Liver (tissue), 9 donors: ENCODE measurements around the gene XNDC1N. TPM values are rescaled to one million over a fixed set of nuclear protein-coding genes. Genes with fewer than 3 reads are reported as not detected.

Experiments used
- DNase-seq: peaks from one replicate; pipeline ENCODE4 v3.0.0-alpha.2; 2017; ENCODE audit warnings: low spot score
- H3K27ac ChIP-seq, 2 donors: one replicate each; pipeline ENCODE4 v1.7.0; 2013; ENCODE audit warnings: inconsistent platforms in 2 of 2, low read length in 2 of 2, control low read depth in 1 of 2, low read depth in 1 of 2, mild to moderate bottlenecking in 1 of 2
- H3K27me3 ChIP-seq, 4 donors: one replicate each; pipeline versions ENCODE4 v1.6.1 to v1.7.0; 2013; ENCODE audit warnings: low read length in 3 of 4, inconsistent platforms in 1 of 4, mild to moderate bottlenecking in 1 of 4, moderate library complexity in 1 of 4; ENCODE audit not compliant: control insufficient read depth in 4 of 4, insufficient read depth in 4 of 4
- H3K36me3 ChIP-seq, 4 donors: one replicate each; pipeline versions ENCODE4 v1.6.1 to v1.7.0; 2013; ENCODE audit warnings: low read length in 3 of 4, mild to moderate bottlenecking in 3 of 4, low read depth in 1 of 4, moderate library complexity in 1 of 4; ENCODE audit not compliant: control insufficient read depth in 4 of 4, insufficient read depth in 3 of 4
- H3K4me1 ChIP-seq, 4 donors: one replicate each; pipeline versions ENCODE4 v1.6.1 to v1.7.0; 2013; ENCODE audit warnings: low read length in 3 of 4, mild to moderate bottlenecking in 3 of 4, moderate library complexity in 1 of 4; ENCODE audit not compliant: control insufficient read depth in 4 of 4, insufficient read depth in 4 of 4
- H3K4me3 ChIP-seq, 3 donors: one replicate each; pipeline versions ENCODE4 v1.6.1 to v1.7.0; 2013; ENCODE audit warnings: low read length in 3 of 3, control low read depth in 1 of 3, low read depth in 1 of 3, mild to moderate bottlenecking in 1 of 3
- H3K9ac ChIP-seq, 2 donors: one replicate each; pipeline ENCODE4 v1.7.0; 2013; ENCODE audit warnings: low read length in 2 of 2, mild to moderate bottlenecking in 2 of 2, moderate library complexity in 2 of 2, control low read depth in 1 of 2, low read depth in 1 of 2
- H3K9me3 ChIP-seq, 4 donors: one replicate each; pipeline versions ENCODE4 v1.6.1 to v1.7.0; 2013; ENCODE audit warnings: low read length in 3 of 4; ENCODE audit not compliant: control insufficient read depth in 4 of 4
- ATF3 ChIP-seq: IDR thresholded peaks from 2 replicates; pipeline ENCODE4 v1.6.1; 2016; ENCODE audit warnings: antibody characterized with exemption
- EGR1 ChIP-seq, 2 donors: IDR thresholded peaks; 2 replicates each; pipeline ENCODE4 v1.6.1; 2016 to 2018; ENCODE audit warnings: antibody characterized with exemption in 2 of 2, low read depth in 2 of 2
- FOXA1 ChIP-seq: IDR thresholded peaks from 2 replicates; pipeline ENCODE4 v1.6.1; 2016; ENCODE audit warnings: antibody characterized with exemption
- FOXA2 ChIP-seq: IDR thresholded peaks from 2 replicates; pipeline ENCODE4 v1.6.1; 2016; ENCODE audit warnings: antibody characterized with exemption
- GABPA ChIP-seq, 2 donors: IDR thresholded peaks in 1 of 2; conservative IDR thresholded peaks in 1 of 2; 2 replicates each; pipeline ENCODE4 v1.6.1; 2016; ENCODE audit warnings: antibody characterized with exemption in 2 of 2, mild to moderate bottlenecking in 1 of 2, moderate library complexity in 1 of 2
- HNF4A ChIP-seq, 2 donors: conservative IDR thresholded peaks; 2 replicates each; pipeline ENCODE4 v1.6.1; 2016; ENCODE audit warnings: antibody characterized with exemption in 2 of 2, mild to moderate bottlenecking in 2 of 2
- HNF4G ChIP-seq: IDR thresholded peaks from 2 replicates; pipeline ENCODE4 v1.6.1; 2016; ENCODE audit warnings: antibody characterized with exemption
- JUND ChIP-seq, 2 donors: IDR thresholded peaks; 2 replicates each; pipeline ENCODE4 v1.6.1; 2016; ENCODE audit warnings: antibody characterized with exemption in 2 of 2
- NR2F2 ChIP-seq: IDR thresholded peaks from 2 replicates; pipeline ENCODE4 v1.6.1; 2016; ENCODE audit warnings: antibody characterized with exemption
- RAD21 ChIP-seq, 2 donors: IDR thresholded peaks; 2 replicates each; pipeline ENCODE4 v1.6.1; 2016; ENCODE audit warnings: antibody characterized with exemption in 2 of 2, mild to moderate bottlenecking in 2 of 2
- REST ChIP-seq: IDR thresholded peaks from 2 replicates; pipeline ENCODE4 v1.6.1; 2016; ENCODE audit warnings: antibody characterized with exemption, mild to moderate bottlenecking
- RXRA ChIP-seq, 2 donors: IDR thresholded peaks; 2 replicates each; pipeline ENCODE4 v1.6.1; 2017 to 2018; ENCODE audit warnings: antibody characterized with exemption in 2 of 2, mild to moderate bottlenecking in 1 of 2
- SP1 ChIP-seq: IDR thresholded peaks from 2 replicates; pipeline ENCODE4 v1.6.1; 2018; ENCODE audit warnings: antibody characterized with exemption, mild to moderate bottlenecking
- TAF1 ChIP-seq: conservative IDR thresholded peaks from 2 replicates; pipeline ENCODE4 v1.6.1; 2016; ENCODE audit warnings: antibody characterized with exemption, mild to moderate bottlenecking
- YY1 ChIP-seq: IDR thresholded peaks from 2 replicates; pipeline ENCODE4 v1.6.1; 2016; ENCODE audit warnings: antibody characterized with exemption, mild to moderate bottlenecking
- ZBTB33 ChIP-seq: IDR thresholded peaks from 2 replicates; pipeline ENCODE4 v1.6.1; 2016; ENCODE audit warnings: antibody characterized with exemption
- WGBS: extraction: QIAGEN DNeasy Blood & Tissue Kit; methylation state at CpG from one replicate; pipeline ENCODE4 v1.1.7; 2013; 5-methylcytosine and 5-hydroxymethylcytosine counted together
- polyA plus RNA-seq, 2 donors: library from polyadenylated mRNA; stranded (reverse) in 1 of 2; unstranded in 1 of 2; fragments of 200-250 nt in 1 of 2; fragments of >200 nt in 1 of 2; fragmentation: Nextera tagmentation in 1 of 2; extraction: Ambion mirVana in 1 of 2; gene quantifications; one replicate each; pipeline versions ENCODE4 v1.2.1 to v1.2.3, GENCODE V29; 2013 to 2015
- total RNA-seq, 2 donors: library from RNA; depleted of rRNA; stranded (reverse); fragments of >200 nt; gene quantifications; one replicate each; pipeline ENCODE4 v1.2.3, GENCODE V29; 2014
- TF ChIP-seq, protein P1 (sequence below): IDR thresholded peaks from 2 replicates; pipeline ENCODE4 v1.6.1; 2016; ENCODE audit warnings: antibody characterized with exemption
- TF ChIP-seq, protein P2 (sequence below): fragments of 150-350 bp; IDR thresholded peaks from 2 replicates; pipeline ENCODE4 v1.5.1; 2017; ENCODE audit warnings: improper control_type of control experiment, low read depth, low read length; ENCODE audit not compliant: missing input control
- donor health status: healthy.
- donor health status: healthy.
- donor health status: healthy.
- donor health status: healthy.
- donor health status: healthy.

XNDC1N gene
- total and polyA plus RNA-seq, 4 donors = 0.59 to 7.9 (median 3.8) TPM

GRCh38 chr11:71928737-71929443 is 496 bp upstream of the XNDC1N start, which contains the start of gene RNF121 (continued):
- TF ChIP-seq, protein P1, sequence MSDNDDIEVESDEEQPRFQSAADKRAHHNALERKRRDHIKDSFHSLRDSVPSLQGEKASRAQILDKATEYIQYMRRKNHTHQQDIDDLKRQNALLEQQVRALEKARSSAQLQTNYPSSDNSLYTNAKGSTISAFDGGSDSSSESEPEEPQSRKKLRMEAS = peak; percentile 88
- TF ChIP-seq EGR1 (IDR thresholded peaks at IDR 0.05; ENCODE audit: low read depth in 2 of 2) = peak; percentile 85 to 92

DNA sequence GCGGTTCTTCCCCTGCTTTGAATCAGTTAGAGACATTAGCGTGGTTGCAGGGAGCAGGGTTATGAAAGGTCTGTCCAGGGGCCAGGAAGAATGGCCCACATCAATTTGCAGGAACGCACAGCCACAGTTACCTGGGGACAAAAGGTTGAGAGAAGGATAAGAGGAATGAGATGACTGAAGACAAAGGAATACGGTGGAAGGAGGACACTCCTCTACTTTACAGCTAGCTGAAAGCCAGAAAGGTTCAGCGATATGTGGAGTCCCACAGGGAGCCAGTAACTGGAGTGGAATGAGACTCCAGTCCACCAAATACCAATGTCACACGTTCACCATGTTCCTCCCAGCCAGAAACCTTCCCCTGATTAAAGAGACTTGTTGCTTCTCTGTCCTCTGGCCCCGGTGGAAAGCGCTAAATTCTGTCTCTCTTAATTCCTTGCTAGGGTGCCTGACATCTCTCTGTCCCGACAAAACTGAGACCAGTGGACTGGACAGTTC is 10.7 kb downstream of the XNDC1N start:
- H3K27me3 ChIP-seq = no peaks in the 10 kb centered on the region
- no peak for DNase-seq
- 95% methylated on average over 9 of the region's 9 CpGs for WGBS
- TF ChIP-seq RXRA (IDR thresholded peaks at IDR 0.05) (no peak), TAF1 (no peak), FOXA2 (no peak), SP1 (no peak), EGR1 (IDR thresholded peaks at IDR 0.05; ENCODE audit: low read depth in 2 of 2) (no peak), ZBTB33 (no peak), YY1 (no peak), RAD21 (IDR thresholded peaks at IDR 0.05) (no peak), HNF4A (conservative IDR thresholded peaks at IDR 0.05) (no peak), NR2F2 (no peak), HNF4G (no peak), ATF3 (no peak), GABPA (IDR thresholded peaks at IDR 0.05 in 1 of 2, conservative IDR thresholded peaks at IDR 0.05 in 1 of 2) (no peak), REST (no peak), FOXA1 (no peak), JUND (IDR thresholded peaks at IDR 0.05) (no peak)
- TF ChIP-seq, protein P1 = no peak
- TF ChIP-seq, protein P2, sequence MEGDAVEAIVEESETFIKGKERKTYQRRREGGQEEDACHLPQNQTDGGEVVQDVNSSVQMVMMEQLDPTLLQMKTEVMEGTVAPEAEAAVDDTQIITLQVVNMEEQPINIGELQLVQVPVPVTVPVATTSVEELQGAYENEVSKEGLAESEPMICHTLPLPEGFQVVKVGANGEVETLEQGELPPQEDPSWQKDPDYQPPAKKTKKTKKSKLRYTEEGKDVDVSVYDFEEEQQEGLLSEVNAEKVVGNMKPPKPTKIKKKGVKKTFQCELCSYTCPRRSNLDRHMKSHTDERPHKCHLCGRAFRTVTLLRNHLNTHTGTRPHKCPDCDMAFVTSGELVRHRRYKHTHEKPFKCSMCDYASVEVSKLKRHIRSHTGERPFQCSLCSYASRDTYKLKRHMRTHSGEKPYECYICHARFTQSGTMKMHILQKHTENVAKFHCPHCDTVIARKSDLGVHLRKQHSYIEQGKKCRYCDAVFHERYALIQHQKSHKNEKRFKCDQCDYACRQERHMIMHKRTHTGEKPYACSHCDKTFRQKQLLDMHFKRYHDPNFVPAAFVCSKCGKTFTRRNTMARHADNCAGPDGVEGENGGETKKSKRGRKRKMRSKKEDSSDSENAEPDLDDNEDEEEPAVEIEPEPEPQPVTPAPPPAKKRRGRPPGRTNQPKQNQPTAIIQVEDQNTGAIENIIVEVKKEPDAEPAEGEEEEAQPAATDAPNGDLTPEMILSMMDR = no peak
- H3K36me3 ChIP-seq = peaks cover 2 to 40% (median 23%) of the 10 kb centered on the region in 4 donors
- no peak overlapping the region for H3K4me3 ChIP-seq
- no peaks in the 10 kb centered on the region for H3K9me3 ChIP-seq
- H3K4me1 ChIP-seq = no peaks in the 10 kb centered on the region
- no peak overlapping the region for H3K9ac ChIP-seq
- no peak overlapping the region for H3K27ac ChIP-seq
